ENCODE measurements around the gene TMEM181.

- TF ChIP-seq, protein P1, sequence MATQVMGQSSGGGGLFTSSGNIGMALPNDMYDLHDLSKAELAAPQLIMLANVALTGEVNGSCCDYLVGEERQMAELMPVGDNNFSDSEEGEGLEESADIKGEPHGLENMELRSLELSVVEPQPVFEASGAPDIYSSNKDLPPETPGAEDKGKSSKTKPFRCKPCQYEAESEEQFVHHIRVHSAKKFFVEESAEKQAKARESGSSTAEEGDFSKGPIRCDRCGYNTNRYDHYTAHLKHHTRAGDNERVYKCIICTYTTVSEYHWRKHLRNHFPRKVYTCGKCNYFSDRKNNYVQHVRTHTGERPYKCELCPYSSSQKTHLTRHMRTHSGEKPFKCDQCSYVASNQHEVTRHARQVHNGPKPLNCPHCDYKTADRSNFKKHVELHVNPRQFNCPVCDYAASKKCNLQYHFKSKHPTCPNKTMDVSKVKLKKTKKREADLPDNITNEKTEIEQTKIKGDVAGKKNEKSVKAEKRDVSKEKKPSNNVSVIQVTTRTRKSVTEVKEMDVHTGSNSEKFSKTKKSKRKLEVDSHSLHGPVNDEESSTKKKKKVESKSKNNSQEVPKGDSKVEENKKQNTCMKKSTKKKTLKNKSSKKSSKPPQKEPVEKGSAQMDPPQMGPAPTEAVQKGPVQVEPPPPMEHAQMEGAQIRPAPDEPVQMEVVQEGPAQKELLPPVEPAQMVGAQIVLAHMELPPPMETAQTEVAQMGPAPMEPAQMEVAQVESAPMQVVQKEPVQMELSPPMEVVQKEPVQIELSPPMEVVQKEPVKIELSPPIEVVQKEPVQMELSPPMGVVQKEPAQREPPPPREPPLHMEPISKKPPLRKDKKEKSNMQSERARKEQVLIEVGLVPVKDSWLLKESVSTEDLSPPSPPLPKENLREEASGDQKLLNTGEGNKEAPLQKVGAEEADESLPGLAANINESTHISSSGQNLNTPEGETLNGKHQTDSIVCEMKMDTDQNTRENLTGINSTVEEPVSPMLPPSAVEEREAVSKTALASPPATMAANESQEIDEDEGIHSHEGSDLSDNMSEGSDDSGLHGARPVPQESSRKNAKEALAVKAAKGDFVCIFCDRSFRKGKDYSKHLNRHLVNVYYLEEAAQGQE (IDR thresholded peaks at IDR 0.05; ENCODE audit: insufficient read depth in 1 of 2, low read depth in 2 of 2, low read length in 1 of 2): no peak
- TF ChIP-seq POLR2AphosphoS5 (IDR thresholded peaks at IDR 0.05; ENCODE audit: low read depth, low read length): no peak
- no peak for TF ChIP-seq CTCF (IDR thresholded peaks at IDR 0.05)
- TF ChIP-seq SIN3A (IDR thresholded peaks at IDR 0.05; ENCODE audit: borderline replicate concordance, insufficient read depth, low read depth, low read length): no peak
- TF ChIP-seq TCF7L2 (IDR thresholded peaks at IDR 0.05; ENCODE audit: low read depth, low read length): no peak
Measured at GRCh38 chr6:158620963-158621693, 61.2 kb downstream of the TMEM181 start.

Measured in Panc1 (cell line).